ENCODE data around the gene HIVEP3.

HIVEP3 gene

GRCh38 chr1:41618066-41618825 lies 300.5 kb downstream of the HIVEP3 start:
- peak; percentile 12 to 36 for DNase-seq (ENCODE audit: low read depth in 1 of 2, low spot score in 1 of 2)
- H3K4me3 ChIP-seq (replicated peaks; ENCODE audit: insufficient read depth, low read length), result no peak overlapping the region
- no peak overlapping the region for H3K27ac ChIP-seq (replicated peaks)
- no peak for TF ChIP-seq REST (IDR thresholded peaks at IDR 0.05; ENCODE audit: insufficient replicate concordance, low read depth)
- no peak for TF ChIP-seq GABPA (IDR thresholded peaks at IDR 0.05; ENCODE audit: low read depth)
- TF ChIP-seq SPI1 (IDR thresholded peaks at IDR 0.05; ENCODE audit: borderline replicate concordance, low read depth), result no peak
- no peak for TF ChIP-seq POLR2AphosphoS5 (IDR thresholded peaks at IDR 0.05; ENCODE audit: low read depth)
- TF ChIP-seq CTCF (IDR thresholded peaks at IDR 0.05; ENCODE audit: insufficient read depth, low read length), result no peak
- no peaks in the 10 kb centered on the region for H3K27me3 ChIP-seq (ENCODE audit: insufficient read depth, poor library complexity, severe bottlenecking)

DNA sequence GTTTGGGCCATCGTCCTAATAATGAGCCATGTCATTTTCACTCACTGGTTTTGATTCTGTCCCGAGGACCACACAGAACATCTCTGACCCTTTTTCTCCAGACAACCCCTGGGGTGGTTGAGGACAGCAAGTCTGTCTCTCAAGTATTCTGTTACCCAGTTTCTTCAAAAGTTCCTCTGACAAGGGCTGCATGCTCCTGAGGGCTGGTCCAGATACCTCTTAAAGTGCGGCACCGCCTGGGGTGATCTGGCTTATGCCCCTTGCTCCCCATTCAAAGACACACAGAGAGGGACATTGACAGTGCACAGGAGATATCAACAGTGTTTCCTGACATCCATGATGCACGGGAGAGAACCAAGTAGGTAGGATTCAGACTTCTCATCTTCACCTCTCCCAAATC lies 301.4 kb downstream of the HIVEP3 start:
- DNase-seq (ENCODE audit: low read depth in 1 of 2, low spot score in 1 of 2), result no peak
- Histone ChIP-seq H3K4me3 (replicated peaks; ENCODE audit: insufficient read depth, low read length) (no peak overlapping the region), H3K27ac (replicated peaks) (no peak overlapping the region), H3K27me3 (ENCODE audit: insufficient read depth, poor library complexity, severe bottlenecking) (no peaks in the 10 kb centered on the region)
- TF ChIP-seq CTCF (IDR thresholded peaks at IDR 0.05; ENCODE audit: insufficient read depth, low read length) (no peak), GABPA (IDR thresholded peaks at IDR 0.05; ENCODE audit: low read depth) (no peak), SPI1 (IDR thresholded peaks at IDR 0.05; ENCODE audit: borderline replicate concordance, low read depth) (no peak), POLR2AphosphoS5 (IDR thresholded peaks at IDR 0.05; ENCODE audit: low read depth) (no peak), REST (IDR thresholded peaks at IDR 0.05; ENCODE audit: insufficient replicate concordance, low read depth) (no peak)

- Histone ChIP-seq H3K27ac (replicated peaks) (no peak overlapping the region), H3K4me3 (replicated peaks; ENCODE audit: insufficient read depth, low read length) (no peak overlapping the region), H3K27me3 (ENCODE audit: insufficient read depth, poor library complexity, severe bottlenecking) (no peaks in the 10 kb centered on the region)
- no peak for DNase-seq (ENCODE audit: low read depth in 1 of 2, low spot score in 1 of 2)
- TF ChIP-seq SPI1 (IDR thresholded peaks at IDR 0.05; ENCODE audit: borderline replicate concordance, low read depth) (no peak), CTCF (IDR thresholded peaks at IDR 0.05; ENCODE audit: insufficient read depth, low read length) (no peak), POLR2AphosphoS5 (IDR thresholded peaks at IDR 0.05; ENCODE audit: low read depth) (no peak), GABPA (IDR thresholded peaks at IDR 0.05; ENCODE audit: low read depth) (no peak), REST (IDR thresholded peaks at IDR 0.05; ENCODE audit: insufficient replicate concordance, low read depth) (no peak)
Observed at GRCh38 chr1:41616563-41616962, 302.2 kb downstream of the HIVEP3 start.
